B cell (primary cell): Measurements from ENCODE around the gene POLE2. TPM values are rescaled to one million over a fixed set of nuclear protein-coding genes. Genes with fewer than 3 reads are reported as not detected.

Source experiments
- ATAC-seq: fragments of 200-7000 bp; cut with Tn5 transposase; one replicate; pipeline ENCODE4 v1.10.0; 2021; ENCODE audit warnings: low read depth, mild to moderate bottlenecking, moderate number of reproducible peaks, moderate library complexity
- CTCF ChIA-PET: fragments of 350-600 bp; sonication (Branson Sonifier 250); formaldehyde crosslinking; loops from one replicate; lab custom pipeline; 2021; ENCODE audit warnings: antibody characterized with exemption, inconsistent platforms; lab: Charles Lee
- POLR2A ChIA-PET: fragments of 350-600 bp; sonication (Branson Sonifier 250); formaldehyde crosslinking; loops from one replicate; lab custom pipeline; 2021; ENCODE audit warnings: antibody characterized with exemption; lab: Charles Lee
- DNase-seq: peaks from one replicate; pipeline ENCODE4 v3.0.0; 2013
- H2AFZ ChIP-seq: 2 replicates; pipeline ENCODE4 v1.6.1; 2012; ENCODE audit warnings: mild to moderate bottlenecking, low read depth, low read length; ENCODE audit not compliant: insufficient read depth, poor library complexity, severe bottlenecking
- H3K27ac ChIP-seq, 2 donors: 1 replicate in 1 of 2; 2 replicates in 1 of 2; pipeline ENCODE4 v1.5.1; 2012 to 2013; ENCODE audit warnings: low read length in 2 of 2, mild to moderate bottlenecking in 2 of 2, moderate library complexity in 1 of 2
- H3K27me3 ChIP-seq, 4 experiments: fragments of 200-600 bp in 1 of 4; sonication (generic) in 1 of 4; replicated peaks in 1 of 4; 1 replicate in 2 of 4; 2 replicates in 2 of 4; pipeline versions ENCODE4 v1.6.1 to v1.7.0; 2013 to 2016; ENCODE audit warnings: low read length in 3 of 4, mild to moderate bottlenecking in 2 of 4, mixed read lengths in 1 of 4, moderate library complexity in 1 of 4; ENCODE audit not compliant: insufficient read depth in 4 of 4, control insufficient read depth in 3 of 4; ENCODE audit errors: control extremely low read depth in 1 of 4
- H3K36me3 ChIP-seq, 2 experiments: replicated peaks in 1 of 2; 1 replicate in 1 of 2; 2 replicates in 1 of 2; pipeline versions ENCODE4 v1.6.1 to v1.7.1; 2013; ENCODE audit warnings: low read length in 1 of 2; ENCODE audit not compliant: insufficient read depth in 2 of 2, control insufficient read depth in 1 of 2; ENCODE audit errors: control extremely low read depth in 1 of 2, extremely low read depth in 1 of 2
- H3K4me1 ChIP-seq, 2 donors: fragments of 200-600 bp in 1 of 2; sonication (generic) in 1 of 2; 1 replicate in 1 of 2; 2 replicates in 1 of 2; pipeline versions ENCODE4 v1.5.1 to v1.6.1; 2013 to 2017; ENCODE audit warnings: low read length in 2 of 2; ENCODE audit not compliant: control insufficient read depth in 2 of 2, insufficient read depth in 2 of 2
- H3K4me2 ChIP-seq: replicated peaks from 2 replicates; pipeline ENCODE3; 2012; ENCODE audit warnings: mild to moderate bottlenecking, low read depth, low read length; ENCODE audit not compliant: poor library complexity, severe bottlenecking
- H3K4me3 ChIP-seq, 5 experiments: fragments of 200-600 bp in 1 of 5; sonication (generic) in 1 of 5; 1 replicate in 3 of 5; 2 replicates in 2 of 5; pipeline versions ENCODE4 v1.5.1 to v1.7.0; 2011 to 2016; ENCODE audit warnings: low read length in 4 of 5, mild to moderate bottlenecking in 4 of 5, low read depth in 2 of 5, control low read depth in 1 of 5, moderate library complexity in 1 of 5; ENCODE audit not compliant: insufficient read depth in 1 of 5; ENCODE audit errors: control extremely low read depth in 1 of 5, extremely low read depth in 1 of 5
- H3K79me2 ChIP-seq: fragments of 200-600 bp; sonication (generic); one replicate; pipeline ENCODE4 v1.6.0; 2016; ENCODE audit warnings: low read length; ENCODE audit not compliant: control insufficient read depth, insufficient read depth
- H3K9ac ChIP-seq: fragments of 200-600 bp; sonication (generic); 2 replicates; pipeline ENCODE4 v1.6.1; 2017; ENCODE audit warnings: mild to moderate bottlenecking, low read length, moderate library complexity
- H3K9me3 ChIP-seq, 3 donors: one replicate each; pipeline versions ENCODE4 v1.6.1 to v1.7.1; 2013; ENCODE audit warnings: low read length in 2 of 3; ENCODE audit not compliant: control insufficient read depth in 2 of 3, insufficient read depth in 1 of 3; ENCODE audit errors: control extremely low read depth in 1 of 3
- H4K20me1 ChIP-seq: 2 replicates; pipeline ENCODE4 v1.6.0; 2012; ENCODE audit warnings: mild to moderate bottlenecking, low read length; ENCODE audit not compliant: insufficient read depth, control insufficient read depth, poor library complexity, severe bottlenecking
- H3K27ac Mint-ChIP-seq: one replicate; pipeline ENCODE4 v1.8.0; 2021; ENCODE audit warnings: mixed read lengths
- H3K27me3 Mint-ChIP-seq: one replicate; pipeline ENCODE4 v1.8.0; 2021; ENCODE audit warnings: mixed read lengths
- H3K4me1 Mint-ChIP-seq: one replicate; pipeline ENCODE4 v1.8.0; 2021; ENCODE audit warnings: mixed read lengths
- H3K4me3 Mint-ChIP-seq: one replicate; pipeline ENCODE4 v1.8.0; 2021; ENCODE audit warnings: mixed read lengths
- H3K9me3 Mint-ChIP-seq: one replicate; pipeline ENCODE4 v1.8.0; 2022; ENCODE audit warnings: mixed read lengths; ENCODE audit not compliant: insufficient read depth
- EZH2 ChIP-seq: IDR thresholded peaks from 2 replicates; pipeline ENCODE4 v1.6.1; 2012; ENCODE audit warnings: borderline replicate concordance, low read depth, mild to moderate bottlenecking, moderate library complexity, low read length; ENCODE audit not compliant: insufficient read depth, poor library complexity, severe bottlenecking
- WGBS: methylation state at CpG from one replicate; pipeline ENCODE4 v1.1.5; 2013; ENCODE audit warnings: missing lambda C conversion rate; ENCODE audit not compliant: insufficient coverage; 5-methylcytosine and 5-hydroxymethylcytosine counted together
- intact Hi-C: fragments of 100-400 bp; cut with micrococcal nuclease; formaldehyde crosslinking; loops from one replicate; pipeline ENCODE4 v1.10.0; 2022
- polyA plus RNA-seq: library from polyadenylated mRNA; depleted of rRNA; stranded (reverse); fragments of >200 nt; gene quantifications from 2 replicates; pipeline ENCODE4 v1.2.3, GENCODE V29; 2012
- total RNA-seq, 2 donors: library from RNA; stranded (reverse); fragments of 120-200 nt in 1 of 2; gene quantifications; 1 replicate in 1 of 2; 2 replicates in 1 of 2; pipeline versions ENCODE4 v1.2.3 to v1.2.4, GENCODE V29; 2013 to 2022
- TF ChIP-seq, protein P1 (sequence below): fragments of 200-600 bp; IDR thresholded peaks from one replicate; pipeline ENCODE4 v1.8.0; 2022; ENCODE audit warnings: antibody characterized with exemption, mild to moderate bottlenecking

The POLE2 gene
- total and polyA plus RNA-seq, 2 donors (not counting 1 experiment from before 2014, with no cell fraction given) = 1.4 to 2.6 TPM

DNA sequence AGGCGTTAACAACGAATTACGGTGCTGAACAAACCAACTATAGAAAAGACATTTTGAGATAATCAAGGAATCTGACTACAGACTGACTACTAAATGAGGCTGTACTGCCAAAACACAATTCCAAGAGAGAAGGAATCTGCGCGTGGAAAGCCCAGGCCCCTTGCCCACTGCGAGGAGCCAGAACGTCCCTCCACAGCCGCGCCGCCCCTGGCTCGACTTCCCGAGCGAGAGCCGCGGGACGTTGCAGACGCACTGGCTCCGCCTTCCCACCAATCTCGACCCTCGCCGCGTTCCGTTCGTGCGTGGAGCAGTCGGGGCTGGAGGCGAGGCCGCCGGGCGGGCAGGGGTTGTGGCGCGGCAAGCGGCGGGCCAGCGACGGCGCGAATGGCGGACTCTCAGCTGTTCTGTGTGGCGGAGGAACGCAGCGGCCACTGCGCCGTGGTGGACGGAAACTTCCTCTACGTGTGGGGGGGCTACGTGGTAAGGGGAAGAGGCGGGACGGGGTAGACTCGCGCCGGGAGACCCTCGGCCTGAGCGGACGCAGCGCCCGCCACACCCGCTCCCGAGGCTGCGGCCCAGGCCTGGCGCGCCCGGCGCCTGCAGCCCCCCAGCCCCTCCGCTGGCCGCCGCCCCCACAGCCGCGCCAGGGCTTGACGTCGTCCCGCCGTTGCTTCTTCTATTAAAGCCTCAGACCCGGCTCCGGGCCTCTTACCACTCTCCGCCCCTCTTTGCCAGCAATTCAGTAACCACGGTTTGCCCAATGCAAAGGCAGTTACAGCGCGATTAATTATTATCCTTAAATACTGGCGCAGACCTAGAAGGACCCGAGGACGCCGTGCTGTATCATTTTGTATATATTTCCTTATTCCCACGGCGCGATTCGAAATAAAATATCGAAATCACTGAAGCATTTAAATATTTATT, 5.1 kb upstream of the POLE2 start, which contains the start of gene KLHDC1:
KLHDC1 (plus strand) TSS at position 310 of the 924 bp plus-strand sequence; CDS start at position 385, 75 bp downstream.
- under 1% methylated on average over 75 of the region's 88 CpGs for WGBS
- Mint-ChIP-seq H3K27ac (peak within 1 kb of the TSS; percentile 87), H3K4me3 (peak within 1 kb of the TSS; percentile 92), H3K9me3 (no peaks in the 10 kb centered on the region), H3K4me1 (peaks cover 23% of the 10 kb centered on the region), H3K27me3 (no peaks in the 10 kb centered on the region)
- H3K27me3 ChIP-seq = no peaks in the 10 kb centered on the region
- H3K36me3 ChIP-seq = no peaks in the 10 kb centered on the region
- ATAC-seq = peak; percentile 78
- no peak for TF ChIP-seq EZH2
- TF ChIP-seq, protein P1, sequence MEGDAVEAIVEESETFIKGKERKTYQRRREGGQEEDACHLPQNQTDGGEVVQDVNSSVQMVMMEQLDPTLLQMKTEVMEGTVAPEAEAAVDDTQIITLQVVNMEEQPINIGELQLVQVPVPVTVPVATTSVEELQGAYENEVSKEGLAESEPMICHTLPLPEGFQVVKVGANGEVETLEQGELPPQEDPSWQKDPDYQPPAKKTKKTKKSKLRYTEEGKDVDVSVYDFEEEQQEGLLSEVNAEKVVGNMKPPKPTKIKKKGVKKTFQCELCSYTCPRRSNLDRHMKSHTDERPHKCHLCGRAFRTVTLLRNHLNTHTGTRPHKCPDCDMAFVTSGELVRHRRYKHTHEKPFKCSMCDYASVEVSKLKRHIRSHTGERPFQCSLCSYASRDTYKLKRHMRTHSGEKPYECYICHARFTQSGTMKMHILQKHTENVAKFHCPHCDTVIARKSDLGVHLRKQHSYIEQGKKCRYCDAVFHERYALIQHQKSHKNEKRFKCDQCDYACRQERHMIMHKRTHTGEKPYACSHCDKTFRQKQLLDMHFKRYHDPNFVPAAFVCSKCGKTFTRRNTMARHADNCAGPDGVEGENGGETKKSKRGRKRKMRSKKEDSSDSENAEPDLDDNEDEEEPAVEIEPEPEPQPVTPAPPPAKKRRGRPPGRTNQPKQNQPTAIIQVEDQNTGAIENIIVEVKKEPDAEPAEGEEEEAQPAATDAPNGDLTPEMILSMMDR = no peak
- intact Hi-C loops = loop anchor here (1.0 kb wide), 4 partner anchors 59 to 538 kb away; partner anchors contain the start of genes RPS29 and SOS2
- peak within 1 kb of the TSS; percentile 79 for H3K9ac ChIP-seq
- DNase-seq = peak; percentile 85
- no peaks in the 10 kb centered on the region for H3K9me3 ChIP-seq
- H3K4me2 ChIP-seq = peak within 1 kb of the TSS; percentile 70
- H3K27ac ChIP-seq = peak within 1 kb of the TSS; percentile 47 to 83
- H2AFZ ChIP-seq = peak within 1 kb of the TSS; percentile 96
- ChIA-PET POLR2A (interaction anchor here (0.6 to 2.5 kb wide), 7 partner anchors 32 to 1585 kb away, joined by 3 to 12 read pairs (median 5); partner anchors contain the start of gene KLHDC2), CTCF (interaction anchor here (0.5 to 1.9 kb wide), 7 partner anchors 57 to 369 kb away, joined by 3 to 7 read pairs (median 4); partner anchors contain the start of genes MGAT2, NEMF and RPL36AL)
- H3K4me3 ChIP-seq = peak within 1 kb of the TSS; percentile 44 to 74 (median 72)
- H3K79me2 ChIP-seq = no peaks in the 10 kb centered on the region
- H4K20me1 ChIP-seq = no peaks in the 10 kb centered on the region
- H3K4me1 ChIP-seq = peaks cover 9 to 11% of the 10 kb centered on the region in 2 donors
